ENCODE results near the gene GSS.

The GSS gene

GRCh38 chr20:34947336-34947735 lies 8.3 kb downstream of the GSS start:
- DNase-seq: no peak

DNA sequence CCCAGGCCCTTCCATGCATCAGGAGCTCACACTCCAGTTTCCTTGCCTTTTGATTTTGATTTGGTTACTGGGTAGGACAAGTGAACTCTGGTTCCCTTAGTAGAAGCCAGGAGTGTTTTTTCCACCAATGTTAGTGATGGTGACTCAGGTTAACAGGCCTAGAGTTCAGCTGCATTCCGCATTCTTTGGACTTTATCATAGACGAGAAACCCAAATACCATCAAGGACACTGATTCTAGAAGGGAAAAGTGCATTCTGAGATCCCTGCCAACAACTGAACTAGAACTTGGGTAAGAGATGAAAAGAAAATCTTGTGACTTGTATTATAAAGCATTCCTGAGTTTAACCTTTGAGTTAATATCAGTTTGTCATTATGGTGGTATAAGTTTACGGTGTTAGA lies 8.9 kb downstream of the GSS start:
- DNase-seq: no peak

DNA sequence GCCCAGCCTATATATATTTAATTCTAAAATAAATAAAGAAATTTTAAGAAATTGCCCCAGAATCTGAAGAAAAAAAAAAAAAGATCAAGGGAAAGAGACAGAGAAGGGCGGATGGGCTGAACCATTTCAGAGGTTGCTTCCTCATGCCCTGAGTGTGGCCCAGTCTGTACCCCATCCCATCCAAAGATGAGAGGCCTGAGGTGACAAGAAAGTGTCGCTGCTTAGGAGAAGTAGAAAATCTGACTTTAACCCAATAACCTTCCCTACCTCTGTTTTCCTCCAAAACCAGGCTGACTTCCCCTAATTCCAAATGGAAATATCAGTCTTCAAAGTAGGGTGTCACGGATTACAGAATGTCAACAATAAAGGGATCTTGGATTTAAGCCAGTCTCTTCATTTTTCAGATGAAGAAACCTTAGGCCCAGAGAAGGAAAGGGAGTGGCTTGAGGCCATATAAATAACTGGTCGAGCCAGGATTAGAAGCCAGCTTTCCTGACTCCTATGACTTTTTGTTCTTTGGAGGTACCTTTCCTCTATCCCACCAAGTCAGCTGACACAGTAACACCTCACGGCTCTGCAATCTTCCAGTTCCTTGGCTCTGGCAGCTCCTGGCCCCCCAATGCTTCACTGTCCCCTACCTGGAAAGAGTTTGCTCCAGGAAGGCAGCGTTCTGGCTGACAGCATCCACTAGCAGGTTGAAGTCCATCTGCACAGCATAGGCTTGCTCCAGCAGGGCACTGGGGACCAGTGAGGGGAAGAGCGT lies 10.1 kb downstream of the GSS start:
- DNase-seq: no peak

GRCh38 chr20:34943808-34944567 lies 11.6 kb downstream of the GSS start:
- DNase-seq: no peak

GRCh38 chr20:34942301-34942700 lies 13.3 kb downstream of the GSS start:
- no peak for DNase-seq

GRCh38 chr20:34941226-34941625 lies 14.4 kb downstream of the GSS start:
- no peak for DNase-seq

GRCh38 chr20:34940081-34940481 lies 15.5 kb downstream of the GSS start:
- no peak for DNase-seq

DNA sequence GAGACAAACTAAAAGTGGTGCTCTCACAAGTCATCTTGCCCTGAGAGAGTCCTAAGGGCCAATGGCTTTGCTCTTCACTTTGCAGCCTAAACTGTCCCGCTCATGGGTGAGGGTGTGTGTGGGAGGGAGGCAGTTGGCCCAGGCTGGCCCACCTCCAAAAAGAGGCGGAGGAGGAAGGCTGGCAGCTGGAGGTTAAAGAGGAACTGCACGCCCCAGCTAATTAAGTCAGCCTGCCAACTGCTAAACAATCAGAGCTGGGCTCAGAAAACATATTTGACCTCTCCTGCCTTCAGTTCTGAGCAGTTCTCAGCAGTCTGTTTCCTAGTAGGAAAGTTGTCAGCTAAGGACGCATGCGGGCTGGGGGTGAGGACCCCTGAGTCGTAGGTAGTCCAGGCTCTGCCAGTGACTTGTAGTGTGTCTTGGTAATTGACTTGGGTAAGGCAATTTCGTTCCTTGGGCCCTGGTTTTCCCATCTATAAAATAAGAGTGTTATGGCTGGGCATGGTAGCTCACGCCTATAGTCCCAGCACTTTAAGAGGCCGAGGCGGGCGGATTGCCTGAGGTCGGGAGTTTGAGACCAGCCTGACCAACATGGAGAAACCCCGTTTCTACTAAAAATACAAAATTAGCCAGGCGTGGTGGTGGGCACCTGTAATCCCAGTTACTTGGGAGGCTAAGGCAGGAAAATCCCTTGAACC lies 17.0 kb downstream of the GSS start:
- peak in 26 of 51 donors; percentile 2 to 59 (median 22) for DNase-seq

DNA sequence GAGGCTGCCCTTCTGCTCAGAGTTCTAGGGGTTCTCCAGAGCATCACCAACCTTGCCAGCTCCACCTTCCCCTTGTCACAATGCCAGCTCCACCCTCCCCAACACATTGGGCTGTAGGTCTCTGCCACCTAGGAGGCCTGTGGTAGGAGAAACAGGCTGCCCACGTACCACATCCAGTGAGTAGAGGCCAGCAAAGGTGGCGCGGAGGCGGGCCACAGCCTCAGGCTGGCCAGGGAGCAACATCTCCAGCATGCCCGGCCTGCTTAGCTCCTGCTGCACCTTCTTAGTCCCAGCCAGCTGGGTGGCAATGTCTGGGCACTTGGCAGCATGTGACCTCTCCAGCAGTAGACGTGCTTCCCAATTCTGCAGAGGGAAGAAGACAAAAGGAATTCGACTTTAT lies 23.8 kb downstream of the GSS start:
- DNase-seq: no peak

- no peak for DNase-seq
These were observed 27.2 kb downstream of the GSS start for GRCh38 chr20:34928411-34928810.

- no peak for DNase-seq
These were observed 27.9 kb downstream of the GSS start for GRCh38 chr20:34927736-34928135.

DNA sequence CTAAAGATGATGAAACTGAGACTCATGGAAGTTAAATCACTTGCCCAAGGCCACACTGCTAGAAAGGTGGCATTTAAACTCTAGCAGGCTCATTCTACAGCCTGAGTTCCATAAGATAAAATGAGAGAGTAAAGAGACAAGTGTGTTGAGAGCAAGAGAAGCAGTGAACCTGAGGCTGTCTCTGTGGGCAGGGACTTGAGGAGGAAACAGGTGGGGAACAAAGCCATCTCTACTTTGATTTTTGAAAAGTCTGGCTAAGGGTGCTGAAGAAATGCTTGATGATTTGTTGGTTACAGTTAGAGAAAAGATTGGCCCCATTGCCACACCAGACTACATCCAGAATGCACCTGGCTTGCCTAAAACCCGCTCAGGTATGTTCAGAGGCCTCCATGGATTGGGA lies 29.0 kb downstream of the GSS start:
- DNase-seq: no peak

- no peak for DNase-seq
These were observed 29.6 kb downstream of the GSS start for GRCh38 chr20:34925981-34926380.

DNA sequence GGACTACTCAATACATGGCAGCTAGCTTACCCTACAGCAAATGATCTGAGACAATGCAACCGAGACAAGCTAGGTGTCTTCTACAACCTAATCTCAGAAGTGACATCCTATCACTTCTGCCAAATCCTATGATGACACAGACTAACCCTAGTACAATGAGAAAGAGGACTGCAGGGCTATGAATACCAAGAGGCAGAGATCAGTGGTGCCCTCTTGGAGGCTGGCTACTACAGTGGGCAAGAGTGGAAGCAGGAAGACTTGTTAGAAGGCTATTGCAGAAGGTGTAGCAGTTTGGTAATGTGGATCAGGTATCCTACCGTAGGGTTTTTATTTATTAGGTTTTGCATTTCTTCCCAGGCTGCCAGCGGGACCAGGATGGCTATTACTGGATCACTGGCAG lies 30.3 kb downstream of the GSS start:
- DNase-seq: no peak

GRCh38 chr20:34923414-34923813 lies 32.2 kb downstream of the GSS start:
- DNase-seq: no peak

DNA sequence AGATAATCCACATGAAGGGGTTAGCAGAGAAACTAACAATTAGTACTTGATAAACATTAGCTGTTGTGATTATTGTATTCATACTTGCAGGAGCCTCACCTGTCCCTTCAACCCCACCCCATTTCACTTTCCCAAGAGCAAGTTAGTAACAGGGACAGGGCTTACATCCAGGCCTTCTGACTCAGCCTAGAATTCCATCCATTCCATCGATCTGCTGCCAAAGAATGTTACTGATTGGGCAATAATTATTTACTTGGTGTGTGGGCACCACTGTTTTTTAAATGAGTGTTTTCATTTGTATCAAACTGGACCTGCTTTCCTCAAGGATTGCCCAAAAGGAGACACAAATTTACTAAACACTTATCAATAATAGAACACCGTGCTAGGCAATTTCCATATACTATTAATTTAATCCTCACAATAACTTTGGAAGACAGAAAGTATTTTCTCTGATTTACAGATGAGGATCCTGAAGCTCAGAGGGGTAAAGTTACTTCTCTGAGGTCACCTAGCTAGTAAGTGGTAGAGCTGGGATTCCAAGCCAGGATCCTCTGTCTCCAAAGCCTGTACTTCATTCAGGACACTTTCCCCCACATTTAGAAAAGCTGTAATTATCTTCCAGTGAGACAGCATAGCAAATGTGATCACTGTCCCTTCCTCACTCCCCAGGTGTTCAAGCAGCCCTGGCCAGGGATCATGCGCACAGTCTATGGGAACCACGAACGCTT lies 32.8 kb downstream of the GSS start:
- DNase-seq: peak in 1 of 51 donors; percentile 4

- no peak for DNase-seq
These were observed 34.2 kb downstream of the GSS start for GRCh38 chr20:34921436-34921835.

GRCh38 chr20:34920055-34920454 lies 35.6 kb downstream of the GSS start:
- DNase-seq: no peak

GRCh38 chr20:34916774-34917354 lies 38.7 kb downstream of the GSS start:
- DNase-seq: no peak

- no peak for DNase-seq
These were observed 39.7 kb downstream of the GSS start for GRCh38 chr20:34915749-34916455.

- no peak for DNase-seq
These were observed 40.5 kb downstream of the GSS start for GRCh38 chr20:34915131-34915530.

Measured in hypothalamus (tissue), 51 donors.